ENCODE results near the gene RALBP1. TPM values are rescaled to one million over a fixed set of nuclear protein-coding genes. Genes with fewer than 3 reads are reported as not detected.
"Not testable (repeated sequence)": the region's sequence is repeated elsewhere in the genome, so short reads cannot be mapped to it uniquely, and the experiment has no call there.

The RALBP1 gene
- total RNA-seq, 1 experiment from 2014 or later = 52.3 TPM

DNA sequence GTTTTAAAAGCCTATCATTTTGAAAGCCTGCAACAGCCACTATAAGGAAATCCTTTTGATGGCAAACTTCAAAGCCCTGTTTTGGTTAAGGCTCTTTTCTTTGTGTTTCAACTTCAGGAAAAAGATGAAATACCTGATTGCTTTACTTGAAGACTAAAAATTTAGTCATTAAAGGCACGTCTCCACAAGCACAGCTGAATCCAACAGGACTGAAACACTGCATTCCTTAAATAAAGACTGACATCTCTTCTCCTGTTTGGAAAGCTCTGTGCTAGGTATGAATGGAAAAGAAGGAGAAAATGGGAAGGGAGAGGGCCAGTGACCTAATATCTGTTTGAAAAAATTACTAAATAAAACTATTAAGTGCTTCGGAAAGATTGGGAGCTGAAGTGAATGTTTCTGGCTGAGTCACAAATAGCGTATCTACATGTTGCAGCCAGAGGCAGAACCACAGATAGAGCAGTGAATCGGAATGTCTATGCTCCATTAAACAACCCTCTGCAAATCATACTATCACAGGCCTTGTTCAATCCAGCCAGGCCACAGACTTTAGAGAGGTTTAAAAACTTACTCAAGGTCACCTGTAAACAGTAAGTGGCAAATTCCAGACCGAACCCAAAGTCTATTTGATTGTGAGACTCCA is 21.1 kb upstream of the RALBP1 start:
- DNase-seq (ENCODE audit: low read depth) = no peak

GRCh38 chr18:9455718-9456511 is 19.4 kb upstream of the RALBP1 start:
- no peak for DNase-seq (ENCODE audit: low read depth)

DNA sequence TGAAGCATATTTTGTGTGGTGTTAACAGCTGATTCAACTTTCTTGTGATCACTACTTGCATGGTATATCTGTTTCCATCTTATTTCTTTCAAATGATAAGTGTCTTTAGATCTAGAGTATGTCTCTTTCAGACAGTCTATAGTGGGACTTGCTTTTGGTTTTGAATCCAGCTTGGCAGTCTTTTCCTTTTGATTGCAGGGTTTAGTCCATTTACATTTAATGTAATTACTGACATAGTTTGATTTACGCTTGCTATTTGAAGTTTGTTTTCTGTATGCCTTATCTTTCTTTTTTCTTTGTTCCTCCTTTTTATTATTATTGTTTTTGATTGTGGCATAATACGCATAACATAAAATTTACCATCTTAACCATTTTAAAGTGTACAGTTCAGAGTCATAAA is 9.2 kb upstream of the RALBP1 start:
- no peak for DNase-seq (ENCODE audit: low read depth)

DNA sequence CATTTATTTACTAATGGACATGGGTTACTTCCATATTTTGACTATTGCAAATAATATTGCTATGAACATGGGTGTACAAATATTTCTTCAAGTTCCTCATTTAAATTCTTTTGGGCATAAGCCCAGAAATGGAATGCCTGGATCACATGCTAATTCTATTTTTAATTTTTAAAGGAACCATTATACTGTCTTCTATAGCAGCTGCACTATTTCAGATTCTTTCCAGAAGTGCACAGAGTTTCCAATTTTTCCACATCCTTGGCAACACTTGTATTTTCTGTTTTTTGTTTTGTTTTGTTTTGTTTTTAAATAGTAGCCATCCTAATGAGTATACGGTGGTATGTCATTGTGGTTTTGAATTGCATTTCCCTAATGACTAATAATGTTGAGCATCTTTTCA is 8.5 kb upstream of the RALBP1 start:
- no peak for DNase-seq (ENCODE audit: low read depth)

DNA sequence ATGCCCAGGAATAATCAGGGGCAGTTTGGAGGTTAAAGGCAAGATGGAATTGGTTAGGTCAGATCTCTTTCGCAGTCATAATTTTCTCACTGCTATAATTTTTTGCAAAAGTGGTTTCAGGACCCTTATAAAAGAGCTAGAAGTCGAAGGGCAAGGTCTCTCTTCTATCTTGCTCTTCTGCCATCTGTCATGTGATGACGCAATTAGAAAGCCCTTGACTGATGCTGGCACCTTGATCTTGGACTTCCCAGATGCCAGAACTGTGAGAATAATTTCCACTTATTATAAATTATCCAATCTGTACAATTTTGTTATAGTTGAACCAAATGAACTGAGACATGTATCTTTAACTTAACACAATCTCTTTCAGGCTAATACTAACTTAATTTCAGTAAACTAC is 6.3 kb upstream of the RALBP1 start:
- no peak for DNase-seq (ENCODE audit: low read depth)

GRCh38 chr18:9469685-9470084 is 5.6 kb upstream of the RALBP1 start:
- peak; percentile 11 for DNase-seq (ENCODE audit: low read depth)

DNA sequence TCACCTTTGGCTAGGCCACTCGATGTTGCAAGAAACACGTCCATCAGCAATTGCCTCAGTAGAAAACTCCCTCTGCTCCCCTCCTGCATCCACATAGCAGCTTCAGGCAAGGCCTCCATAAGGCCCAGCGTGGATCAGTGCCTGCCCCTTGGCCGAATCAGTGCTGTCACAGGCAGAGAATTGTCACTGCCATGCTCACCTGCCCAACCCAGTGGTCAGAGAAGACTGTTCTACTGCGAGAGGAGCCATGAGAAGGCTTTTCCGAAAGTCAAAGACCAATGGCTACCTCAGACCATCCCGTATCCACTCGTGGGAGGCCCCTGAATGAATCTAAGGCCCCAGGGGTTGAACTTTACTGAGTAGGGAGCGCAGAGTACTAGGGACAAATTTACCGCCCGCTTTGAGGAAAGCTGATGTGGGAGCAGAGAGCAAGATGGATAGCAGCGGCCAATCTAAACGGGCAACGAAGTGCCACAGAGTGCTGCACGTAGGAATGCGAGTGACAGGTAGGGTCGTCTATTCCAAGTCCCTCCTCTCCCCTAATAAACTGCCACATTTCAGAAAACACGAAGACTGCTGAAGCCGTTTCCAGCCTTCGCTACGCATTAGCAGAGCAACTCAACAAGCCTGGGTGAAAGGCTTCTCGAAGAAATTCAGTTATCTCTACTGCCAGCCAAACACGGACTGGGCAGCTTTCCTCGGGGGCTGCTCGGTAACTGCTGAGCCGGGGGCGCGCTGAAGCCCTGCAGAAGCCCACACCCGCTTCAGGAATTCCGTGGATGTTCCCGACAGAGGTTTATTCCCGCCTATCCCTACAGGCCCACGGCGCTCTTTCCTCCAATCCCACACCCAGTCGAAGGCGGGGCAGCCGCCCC is 968 bp upstream of the RALBP1 start:
- DNase-seq (ENCODE audit: low read depth) = peak; percentile 4

- peak; percentile 26 for DNase-seq (ENCODE audit: low read depth)
Measured at GRCh38 chr18:9475643-9476591, 604 bp downstream of the RALBP1 start.

- DNase-seq (ENCODE audit: low read depth) = not testable (repeated sequence)
Measured at GRCh38 chr18:9476949-9477348, 1.6 kb downstream of the RALBP1 start.

DNA sequence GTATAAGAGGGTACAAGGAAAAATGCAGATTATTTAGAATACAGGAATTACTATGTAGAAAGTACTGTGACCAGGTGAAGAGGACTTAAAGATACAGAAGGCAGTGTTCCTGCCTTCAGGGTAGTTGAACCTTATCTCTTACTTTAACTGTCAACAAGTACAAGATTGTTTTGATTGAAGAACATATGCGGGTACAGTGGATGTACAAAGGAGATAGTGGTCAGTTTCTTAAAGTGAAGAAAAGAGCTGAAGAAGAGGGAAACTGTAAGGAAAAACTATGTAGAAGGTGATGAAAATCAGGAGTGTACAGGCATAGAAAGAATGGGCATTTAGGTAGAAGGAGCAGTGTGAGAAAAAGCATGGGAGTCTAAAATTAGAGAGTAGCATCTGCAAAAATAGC is 2.2 kb downstream of the RALBP1 start:
- DNase-seq (ENCODE audit: low read depth) = no peak

DNA sequence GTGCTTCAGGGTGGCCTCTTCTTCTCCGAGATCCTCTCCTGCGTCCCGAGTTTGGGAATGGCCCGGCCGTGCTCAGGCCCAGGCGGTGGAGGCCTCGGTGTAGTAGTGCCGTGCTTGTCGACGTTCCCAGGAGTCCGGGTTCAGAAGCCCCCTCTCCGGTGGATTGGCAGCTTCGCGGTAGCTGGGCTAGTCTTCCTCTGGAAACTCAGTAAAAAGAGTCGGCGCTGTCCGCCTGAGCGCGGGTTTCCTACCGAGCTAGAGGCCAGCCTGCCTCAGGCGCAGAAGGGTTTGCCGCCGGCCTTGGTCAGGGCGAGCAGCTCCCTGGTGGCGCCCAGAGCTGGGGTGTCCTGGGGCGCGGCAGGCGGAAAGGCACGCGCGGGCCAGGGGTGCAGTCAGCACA is 3.2 kb downstream of the RALBP1 start:
- no peak for DNase-seq (ENCODE audit: low read depth)

- no peak for DNase-seq (ENCODE audit: low read depth)
Measured at GRCh38 chr18:9482790-9483189, 7.5 kb downstream of the RALBP1 start.

DNA sequence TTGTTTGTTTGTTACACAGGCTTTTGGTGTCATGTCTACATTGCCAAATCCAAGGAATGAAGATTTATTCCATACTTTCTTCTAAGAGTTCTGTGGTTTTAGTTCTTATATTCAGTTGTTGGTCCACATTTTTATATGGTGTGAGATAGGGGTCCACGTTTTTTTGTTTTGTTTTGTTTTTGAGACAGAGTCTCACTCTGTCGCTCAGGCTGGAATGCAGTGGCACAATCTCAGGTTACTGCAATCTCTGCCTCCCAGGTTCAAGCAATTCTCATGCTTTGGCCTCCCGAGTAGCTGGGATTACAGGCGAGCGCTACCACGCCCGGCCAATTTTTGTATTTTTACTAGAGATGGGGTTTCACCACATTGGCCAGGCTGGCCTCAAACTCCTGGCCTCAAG is 8.2 kb downstream of the RALBP1 start:
- DNase-seq (ENCODE audit: low read depth) = no peak

GRCh38 chr18:9484856-9485255 is 9.5 kb downstream of the RALBP1 start:
- DNase-seq (ENCODE audit: low read depth) = not testable (repeated sequence)

DNA sequence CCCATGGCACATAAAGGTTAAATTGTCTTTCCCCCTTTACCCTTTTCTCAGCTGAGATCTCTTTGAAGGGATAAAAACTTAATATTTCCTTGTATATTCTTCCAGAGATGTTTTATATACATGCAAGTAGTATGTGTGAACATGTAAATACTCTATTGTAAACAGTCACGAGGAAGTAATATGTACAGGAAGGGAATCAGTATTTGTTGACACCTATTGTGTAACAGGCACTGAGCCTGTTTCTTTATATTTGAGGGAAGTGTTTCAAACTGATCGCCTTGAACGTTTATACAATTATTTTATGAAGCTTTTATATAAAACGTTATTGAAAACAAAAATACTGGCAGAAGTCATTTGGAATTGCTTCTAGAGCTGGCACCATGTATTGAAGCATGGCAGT is 13.2 kb downstream of the RALBP1 start:
- DNase-seq (ENCODE audit: low read depth) = no peak

DNA sequence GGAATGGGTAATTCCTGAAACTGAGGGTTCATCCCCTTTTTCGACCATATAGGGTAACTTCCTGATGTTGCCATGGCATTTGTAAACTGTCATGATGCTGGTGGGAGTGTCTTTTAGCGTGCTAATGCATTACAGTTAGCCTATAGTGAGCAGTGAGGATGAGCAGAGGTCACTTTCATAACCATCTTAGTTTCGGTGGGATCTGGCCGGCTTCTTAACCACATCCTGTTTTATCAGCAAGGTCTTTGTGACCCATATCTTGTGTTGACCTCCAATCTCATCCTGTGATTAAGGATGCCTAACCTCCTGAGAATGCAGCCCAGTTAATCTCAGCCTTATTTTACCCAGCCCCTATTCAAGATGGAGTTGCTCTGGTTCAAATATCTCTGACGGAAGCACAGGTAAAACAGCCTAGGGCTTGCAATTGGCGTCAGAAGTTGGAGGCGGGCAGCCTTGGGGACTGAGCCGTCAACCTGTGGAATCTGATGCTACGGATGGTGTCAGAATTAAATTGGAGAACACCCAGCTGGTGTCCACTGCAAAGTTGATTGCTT is 19.5 kb downstream of the RALBP1 start:
- DNase-seq (ENCODE audit: low read depth) = peak; percentile 64

DNA sequence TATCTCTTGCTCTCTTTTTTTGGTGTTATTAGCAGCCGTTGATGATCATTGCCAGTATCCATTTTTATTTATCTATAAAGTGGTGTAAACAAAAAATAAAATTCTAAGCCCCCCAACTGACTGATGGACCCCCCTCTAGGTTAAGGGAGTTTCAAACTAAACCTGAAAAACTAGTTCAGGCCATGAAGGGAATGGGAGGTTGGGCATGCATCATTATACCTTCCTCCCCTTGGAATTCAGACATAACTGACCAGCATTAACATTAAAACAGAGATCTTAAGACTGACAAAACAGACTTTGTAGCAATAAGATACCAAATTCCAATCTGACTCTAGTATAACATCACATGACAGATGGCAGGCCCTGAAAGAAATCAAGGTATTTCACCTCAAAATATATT is 20.2 kb downstream of the RALBP1 start:
- DNase-seq (ENCODE audit: low read depth) = no peak

DNA sequence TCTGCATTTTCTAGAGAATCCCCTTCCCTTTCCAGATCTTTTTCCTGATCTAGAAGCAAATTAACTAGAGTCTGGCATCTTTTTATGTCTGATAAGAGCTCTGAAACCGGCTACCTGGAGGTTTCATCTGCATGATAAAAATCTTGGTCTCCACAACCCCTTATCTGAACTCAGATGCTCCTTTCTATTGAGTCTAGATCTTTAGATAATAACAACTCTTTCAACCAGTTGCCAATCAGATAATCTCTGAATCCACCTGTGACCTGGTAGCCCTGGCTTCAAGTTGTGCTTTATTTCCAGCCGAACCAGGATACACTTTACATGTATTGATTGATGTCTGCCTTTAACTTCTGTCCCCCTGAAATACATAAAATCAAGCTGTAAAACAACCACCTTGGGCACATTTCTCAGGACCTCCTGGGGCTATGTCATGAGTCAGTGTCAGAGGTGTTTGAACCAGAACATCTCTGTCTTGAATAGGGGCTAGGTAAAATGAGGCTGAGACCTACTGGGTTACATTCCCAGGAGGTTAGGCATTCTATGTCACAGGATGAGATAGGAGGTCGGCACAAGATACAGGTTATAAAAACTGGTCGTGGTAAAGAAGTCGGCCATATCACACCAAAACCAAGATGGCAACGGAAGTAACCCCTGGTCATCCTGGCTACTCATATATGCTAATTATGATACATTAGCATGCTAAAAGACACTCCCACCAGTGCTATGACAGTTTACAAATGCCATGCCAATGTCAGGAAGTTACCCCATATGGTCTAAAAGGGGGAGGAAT is 20.8 kb downstream of the RALBP1 start:
- no peak for DNase-seq (ENCODE audit: low read depth)

DNA sequence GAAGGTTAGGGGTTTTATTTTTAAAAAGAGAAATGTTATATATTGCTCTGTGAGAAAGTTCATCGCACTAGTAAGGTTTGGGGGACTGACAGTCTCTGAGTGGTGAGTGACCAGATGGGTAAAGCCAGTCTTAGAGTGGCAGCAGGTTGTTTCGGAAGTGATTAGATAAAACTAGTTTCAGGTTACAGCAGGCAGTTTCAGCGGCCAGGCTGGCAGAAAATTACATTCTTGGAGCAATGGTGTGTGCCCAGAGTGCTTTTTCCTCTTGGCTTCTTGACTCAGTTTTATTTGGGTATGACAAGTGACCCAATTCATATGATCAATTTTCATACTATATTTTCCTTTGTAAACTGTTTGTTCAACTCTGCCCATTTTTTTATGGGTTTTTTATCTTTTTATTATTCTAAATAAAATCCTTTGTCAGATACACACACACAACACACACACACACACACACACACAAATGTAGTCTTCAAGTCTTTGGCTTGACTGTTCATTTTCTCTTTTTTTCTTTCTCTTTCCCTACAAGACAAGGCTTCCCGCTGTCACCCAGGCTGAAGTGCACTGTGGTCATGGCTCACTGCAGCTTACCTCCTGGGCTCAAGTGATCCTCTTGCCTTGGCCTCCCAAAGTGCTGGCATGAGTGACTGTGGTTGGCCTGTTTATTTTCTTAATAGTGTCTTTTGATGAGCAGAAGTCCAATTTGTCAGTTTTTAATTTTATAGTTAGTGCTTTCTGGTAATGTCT is 30.9 kb downstream of the RALBP1 start:
- peak; percentile 44 for DNase-seq (ENCODE audit: low read depth)
